Lung (tissue), 16 donors: Measurements from ENCODE around the gene SYMPK. TPM values are rescaled to one million over a fixed set of nuclear protein-coding genes. Genes with fewer than 3 reads are reported as not detected.

ENCODE experiments used
- ATAC-seq: fragments of 200-7000 bp; cut with Tn5 transposase; one replicate; pipeline ENCODE4 v1.9.1; 2020; ENCODE audit warnings: moderate number of reproducible peaks; ENCODE audit not compliant: insufficient read depth, low FRiP score
- DNase-seq, 3 donors: peaks; one replicate each; pipeline ENCODE4 v3.0.0-alpha.2; 2013 to 2017
- H3K27ac ChIP-seq, 2 donors: one replicate each; pipeline ENCODE4 v1.5.1; 2013; ENCODE audit warnings: mild to moderate bottlenecking in 2 of 2, moderate library complexity in 2 of 2, control low read depth in 1 of 2, inconsistent platforms in 1 of 2, low read depth in 1 of 2, low read length in 1 of 2
- H3K27me3 ChIP-seq, 3 donors: one replicate each; pipeline ENCODE4 v1.5.1; 2013; ENCODE audit warnings: low read length in 2 of 3; ENCODE audit not compliant: control insufficient read depth in 3 of 3, insufficient read depth in 3 of 3
- H3K36me3 ChIP-seq, 4 donors: one replicate each; pipeline ENCODE4 v1.5.1; 2013; ENCODE audit warnings: low read length in 4 of 4, mild to moderate bottlenecking in 1 of 4, moderate library complexity in 1 of 4; ENCODE audit not compliant: control insufficient read depth in 4 of 4, insufficient read depth in 4 of 4
- H3K4me1 ChIP-seq, 5 donors: one replicate each; pipeline ENCODE4 v1.5.1; 2013; ENCODE audit warnings: low read length in 5 of 5, mild to moderate bottlenecking in 2 of 5, moderate library complexity in 1 of 5; ENCODE audit not compliant: control insufficient read depth in 5 of 5, insufficient read depth in 5 of 5
- H3K4me3 ChIP-seq: one replicate; pipeline ENCODE4 v1.5.1; 2013; ENCODE audit warnings: mild to moderate bottlenecking, control low read depth, moderate library complexity
- H3K9ac ChIP-seq, 2 donors: one replicate each; pipeline ENCODE4 v1.5.1; 2013; ENCODE audit warnings: low read length in 2 of 2, control low read depth in 1 of 2; ENCODE audit not compliant: insufficient read depth in 1 of 2
- H3K9me3 ChIP-seq, 4 donors: one replicate each; pipeline ENCODE4 v1.5.1; 2013; ENCODE audit warnings: low read length in 3 of 4, mild to moderate bottlenecking in 1 of 4, moderate library complexity in 1 of 4; ENCODE audit not compliant: control insufficient read depth in 4 of 4, insufficient read depth in 3 of 4
- WGBS, 2 donors: extraction: QIAGEN DNeasy Blood & Tissue Kit; methylation state at CpG; one replicate each; pipeline ENCODE4 v1.1.7; 2013; 5-methylcytosine and 5-hydroxymethylcytosine counted together
- long read RNA-seq, 5 donors: transcript quantifications; one replicate each; lab custom pipeline, GENCODE V29; 2026
- polyA plus RNA-seq, 2 donors: library from polyadenylated mRNA; stranded (reverse); fragments of 200-250 nt; gene quantifications; one replicate each; pipeline ENCODE4 v1.2.1, GENCODE V29; 2013
- total RNA-seq, 2 donors: library from RNA; depleted of rRNA in 1 of 2; stranded (reverse); fragments of >200 nt in 1 of 2; gene quantifications; one replicate each; pipeline ENCODE4 v1.2.1, GENCODE V29; 2014 to 2021
- TF ChIP-seq, protein P1 (sequence below): IDR thresholded peaks from 2 replicates; pipeline ENCODE4 v1.5.1; 2012; ENCODE audit warnings: mild to moderate bottlenecking; ENCODE audit errors: control extremely low read depth, extremely low read depth
- donor health status: control.
- donor health status: control.
- donor health status: Bipolar disorder and iron deficiency.
- donor health status: healthy.
- donor health status: DM: yes; HTN: yes; CAD: no.

The SYMPK gene
- total RNA-seq (10 to 100 TPM; 47.5 to 82.1 TPM), polyA plus RNA-seq (100 to 1,000 TPM in 1 of 2 donors, 10 to 100 TPM in 1; 40.3 to 125 TPM)
- long read RNA-seq, donor 1, full-length matches to known transcripts: 9 of 19 reads
- long read RNA-seq, donor 1, partial matches to known transcripts: 10 of 19 reads
- long read RNA-seq, donor 1, other reads (novel, unspliced or antisense): 0 of 19 reads
- long read RNA-seq, donor 2, partial matches to known transcripts: 0 of 1 reads
- long read RNA-seq, donor 2, other reads (novel, unspliced or antisense): 0 of 1 reads
- long read RNA-seq, donor 3, full-length matches to known transcripts: 4 of 4 reads
- long read RNA-seq, donor 3, partial matches to known transcripts: 0 of 4 reads
- long read RNA-seq, donor 3, other reads (novel, unspliced or antisense): 0 of 4 reads
- long read RNA-seq, donor 4, partial matches to known transcripts: 10 of 11 reads
- long read RNA-seq, donor 4, other reads (novel, unspliced or antisense): 0 of 11 reads
- long read RNA-seq, donor 5, full-length matches to known transcripts: 5 of 17 reads
- long read RNA-seq, donor 5, partial matches to known transcripts: 12 of 17 reads
- long read RNA-seq, donor 5, other reads (novel, unspliced or antisense): 0 of 17 reads

DNA sequence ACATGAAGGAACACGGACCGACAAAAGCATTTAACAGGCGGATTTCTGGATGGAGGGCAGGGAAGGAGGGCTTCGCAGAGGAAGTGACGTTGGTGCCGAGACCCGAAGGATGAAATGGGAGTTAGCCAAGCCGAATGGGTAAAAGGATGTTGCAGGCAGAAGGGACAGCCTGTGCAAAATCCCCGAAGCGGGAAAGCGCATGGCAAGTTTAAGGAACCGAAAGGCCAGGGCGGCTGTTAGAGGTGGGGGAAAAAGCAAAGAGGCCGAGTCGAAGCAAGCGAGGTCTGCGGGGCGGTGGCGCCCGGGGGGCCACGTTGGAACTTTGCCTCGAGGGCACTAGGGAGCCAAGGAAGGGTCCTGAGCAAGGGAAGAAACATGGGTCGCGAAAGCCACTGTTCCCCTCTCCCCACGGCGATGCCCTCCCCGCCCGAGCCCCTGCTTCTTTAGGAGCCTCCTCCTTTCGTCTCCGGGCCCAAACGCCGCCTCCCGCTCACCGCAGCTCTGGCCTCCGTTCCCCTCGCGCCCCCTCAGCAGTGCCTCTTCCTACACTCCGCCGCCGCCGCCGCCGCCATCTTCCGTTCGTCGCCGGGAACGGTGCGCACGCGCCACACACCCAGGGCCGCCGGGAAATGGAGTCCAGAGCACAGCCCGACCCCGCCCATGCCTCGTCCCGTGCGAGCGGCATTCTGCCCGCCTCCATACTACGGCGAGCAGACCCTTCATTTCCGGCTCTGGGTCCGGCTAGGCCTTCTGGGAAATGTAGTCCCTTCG is at the start of gene SYMPK:
SYMPK (minus strand) TSS at position 584 of the 771 bp plus-strand sequence. CDS start 8,652 bp downstream, outside the sequence.
- ATAC-seq: peak; percentile 99
- TF ChIP-seq, protein P1, sequence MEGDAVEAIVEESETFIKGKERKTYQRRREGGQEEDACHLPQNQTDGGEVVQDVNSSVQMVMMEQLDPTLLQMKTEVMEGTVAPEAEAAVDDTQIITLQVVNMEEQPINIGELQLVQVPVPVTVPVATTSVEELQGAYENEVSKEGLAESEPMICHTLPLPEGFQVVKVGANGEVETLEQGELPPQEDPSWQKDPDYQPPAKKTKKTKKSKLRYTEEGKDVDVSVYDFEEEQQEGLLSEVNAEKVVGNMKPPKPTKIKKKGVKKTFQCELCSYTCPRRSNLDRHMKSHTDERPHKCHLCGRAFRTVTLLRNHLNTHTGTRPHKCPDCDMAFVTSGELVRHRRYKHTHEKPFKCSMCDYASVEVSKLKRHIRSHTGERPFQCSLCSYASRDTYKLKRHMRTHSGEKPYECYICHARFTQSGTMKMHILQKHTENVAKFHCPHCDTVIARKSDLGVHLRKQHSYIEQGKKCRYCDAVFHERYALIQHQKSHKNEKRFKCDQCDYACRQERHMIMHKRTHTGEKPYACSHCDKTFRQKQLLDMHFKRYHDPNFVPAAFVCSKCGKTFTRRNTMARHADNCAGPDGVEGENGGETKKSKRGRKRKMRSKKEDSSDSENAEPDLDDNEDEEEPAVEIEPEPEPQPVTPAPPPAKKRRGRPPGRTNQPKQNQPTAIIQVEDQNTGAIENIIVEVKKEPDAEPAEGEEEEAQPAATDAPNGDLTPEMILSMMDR: peak; percentile 4
- DNase-seq: peak; percentile 99 to 100 (median 99)
- H3K4me3 ChIP-seq: peak within 1 kb of the TSS; percentile 82
- peaks cover 0 to 6% (median 2%) of the 10 kb centered on the region in 5 donors for H3K4me1 ChIP-seq
- peaks cover 0 to 13% (median 9%) of the 10 kb centered on the region in 4 donors for H3K36me3 ChIP-seq
- WGBS, 2 donors: 0 to 1% methylated on average over 60 to 65 of the region's 65 CpGs
- no peaks in the 10 kb centered on the region for H3K9me3 ChIP-seq
- peak within 1 kb of the TSS; percentile 59 to 74 for H3K9ac ChIP-seq
- peaks cover 0 to 26% (median 24%) of the 10 kb centered on the region in 3 donors for H3K27me3 ChIP-seq
- H3K27ac ChIP-seq: peak within 1 kb of the TSS; percentile 89 to 93

- no peaks in the 10 kb centered on the region for H3K9me3 ChIP-seq
- 72 to 75% methylated on average over 8 of the region's 8 CpGs for WGBS, 2 donors
These were observed 48.3 kb upstream of the SYMPK start for GRCh38 chr19:45911291-45911690.

DNA sequence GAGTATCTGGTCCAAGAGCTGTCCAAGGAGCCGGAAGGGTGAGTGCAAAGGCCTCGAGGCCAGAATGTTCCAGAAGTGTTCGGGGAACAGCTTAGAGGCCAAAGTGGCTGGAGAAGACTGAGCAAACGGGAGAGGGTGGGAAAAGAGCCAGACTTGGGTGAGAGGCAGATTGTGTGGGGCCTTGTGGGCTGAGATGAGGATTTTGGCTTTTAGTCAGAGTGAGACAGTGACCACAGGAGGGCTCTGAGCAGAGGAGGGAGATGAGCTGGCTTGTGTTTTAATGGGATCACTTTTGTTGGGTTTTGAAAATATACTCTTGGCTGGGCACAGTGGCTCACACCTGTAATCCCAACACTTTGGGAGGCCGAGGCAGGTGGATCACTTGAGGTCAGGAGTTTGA is 46.0 kb upstream of the SYMPK start:
- Histone ChIP-seq H3K9me3 (no peaks in the 10 kb centered on the region), H3K4me3 (no peak overlapping the region), H3K4me1 (no peaks in the 10 kb centered on the region), H3K27me3 (no peaks in the 10 kb centered on the region), H3K27ac (no peak overlapping the region), H3K36me3 (no peaks in the 10 kb centered on the region), H3K9ac (no peak overlapping the region)
- no peak for DNase-seq
- 72 to 86% methylated on average over 5 of the region's 5 CpGs for WGBS, 2 donors
- ATAC-seq: no peak
- TF ChIP-seq, protein P1: no peak

More at GRCh38 chr19:45911291-45911690, 48.3 kb upstream of the SYMPK start:
- TF ChIP-seq, protein P1: no peak
- Histone ChIP-seq H3K4me1 (no peaks in the 10 kb centered on the region), H3K36me3 (no peaks in the 10 kb centered on the region), H3K4me3 (no peak overlapping the region), H3K27me3 (peaks cover 0 to 3% (median 0%) of the 10 kb centered on the region in 3 donors), H3K9ac (no peak overlapping the region), H3K27ac (no peak overlapping the region)
- ATAC-seq (no peak), DNase-seq (no peak)
